Measurements from ENCODE around the gene CRK. TPM values are rescaled to one million over a fixed set of nuclear protein-coding genes. Genes with fewer than 3 reads are reported as not detected.
"Not testable (repeated sequence)": the region's sequence is repeated elsewhere in the genome, so short reads cannot be mapped to it uniquely, and the experiment has no call there.

The CRK gene
- total RNA-seq, 3 donors from 2014 or later (not counting 1 experiment from before 2014, with no cell fraction given): 15.9 to 19.6 (median 16.7) TPM

DNA sequence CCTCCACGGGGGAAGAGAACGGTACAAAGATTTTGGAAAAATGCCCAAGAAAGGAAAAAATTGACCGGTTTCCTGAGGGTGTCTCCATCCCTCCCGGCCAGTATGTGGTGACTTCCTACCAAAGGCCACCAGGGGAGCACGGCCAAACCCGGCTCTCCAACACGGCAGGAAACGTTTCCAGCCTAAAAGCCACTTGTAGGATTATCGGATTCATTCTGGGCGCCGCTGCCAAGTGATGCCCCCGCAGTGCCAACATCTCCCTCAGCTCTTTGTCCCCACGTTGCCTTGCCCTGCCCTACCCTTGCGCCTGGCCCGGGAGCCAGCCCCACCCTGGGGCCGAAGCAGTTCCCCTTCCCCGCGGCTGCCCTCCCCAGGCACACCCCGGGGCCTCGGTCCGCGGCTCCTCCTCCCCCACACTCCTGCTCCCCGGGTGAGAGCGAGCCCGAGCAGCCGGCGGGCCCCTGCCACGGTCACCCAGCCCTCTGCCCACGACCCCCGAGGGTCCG is 688 bp downstream of the CRK start:
- H3K36me3 ChIP-seq (ENCODE audit: control insufficient read depth, insufficient read depth, low read length): no peaks in the 10 kb centered on the region
- Mint-ChIP-seq H3K27me3 (ENCODE audit: low read depth in 2 of 2) (peaks cover 10 to 17% of the 10 kb centered on the region in 2 donors), H3K36me3 (no peaks in the 10 kb centered on the region), H3K4me1 (peaks cover 22 to 34% of the 10 kb centered on the region in 2 donors), H3K27ac (peak overlapping the region; percentile 77 to 81), H3K9me3 (no peaks in the 10 kb centered on the region), H3K4me3 (peak overlapping the region; percentile 89)
- H3K9me3 ChIP-seq (ENCODE audit: control insufficient read depth, insufficient read depth, low read length): no peaks in the 10 kb centered on the region
- peak; percentile 10 for TF ChIP-seq CTCF (IDR thresholded peaks at IDR 0.05)
- DNase-seq (peak; percentile 43 to 60), ATAC-seq (peak; percentile 3 to 30 (median 16))
- intact Hi-C loops (cut with micrococcal nuclease): loop anchor here (5.0 kb wide), 1 partner anchor 37 kb away; the partner anchor contains the start of gene MYO1C
- H3K4me1 ChIP-seq (ENCODE audit: control insufficient read depth, insufficient read depth, low read length): peaks cover 26% of the 10 kb centered on the region
- H3K27me3 ChIP-seq (ENCODE audit: control insufficient read depth, insufficient read depth, low read length): peaks cover 13% of the 10 kb centered on the region
- WGBS (ENCODE audit: insufficient coverage): 0% methylated on average over 31 of the region's 31 CpGs
- peak overlapping the region; percentile 96 for H3K27ac ChIP-seq (ENCODE audit: low read length)
- peak overlapping the region; percentile 90 for H3K4me3 ChIP-seq (ENCODE audit: low read length)

- no peak overlapping the region for H3K4me3 ChIP-seq (ENCODE audit: low read length)
Measured at GRCh38 chr17:1454541-1454940, 1.5 kb downstream of the CRK start.

DNA sequence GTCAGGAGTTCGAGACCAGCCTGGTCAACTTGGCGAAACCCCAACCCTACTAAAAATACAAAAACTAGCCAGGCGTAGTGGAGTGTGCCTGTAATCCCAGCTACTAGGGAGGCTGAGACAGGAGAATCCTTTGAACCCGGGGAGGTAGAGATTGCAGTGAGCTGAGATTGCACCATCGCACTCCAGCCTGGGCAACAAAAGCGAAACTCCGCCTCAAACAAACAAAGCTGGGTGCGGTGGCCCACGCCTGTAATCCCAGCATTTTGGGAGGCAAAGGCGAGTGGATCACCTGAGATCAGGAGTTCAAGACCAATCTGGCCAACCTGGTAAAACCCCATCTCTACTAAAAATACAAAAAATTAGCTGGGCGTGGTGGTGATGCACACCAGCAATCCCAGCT is 2.3 kb downstream of the CRK start:
- H3K9me3 Mint-ChIP-seq; H3K36me3 ChIP-seq (ENCODE audit: control insufficient read depth, insufficient read depth, low read length); DNase-seq; H3K9me3 ChIP-seq (ENCODE audit: control insufficient read depth, insufficient read depth, low read length); H3K27me3 Mint-ChIP-seq (ENCODE audit: low read depth in 2 of 2); H3K4me3 ChIP-seq (ENCODE audit: low read length); H3K27ac ChIP-seq (ENCODE audit: low read length); H3K36me3 Mint-ChIP-seq; ATAC-seq; intact Hi-C loops (cut with micrococcal nuclease); H3K27me3 ChIP-seq (ENCODE audit: control insufficient read depth, insufficient read depth, low read length): not testable (repeated sequence)
- WGBS (ENCODE audit: insufficient coverage): 94% methylated on average over 11 of the region's 11 CpGs
- peak overlapping the region; percentile 53 for H3K4me3 Mint-ChIP-seq
- H3K4me1 Mint-ChIP-seq: peaks cover 32 to 45% of the 10 kb centered on the region in 2 donors
- peak overlapping the region in 1 of 2 donors; percentile 9 for H3K27ac Mint-ChIP-seq
- peaks cover 30% of the 10 kb centered on the region for H3K4me1 ChIP-seq (ENCODE audit: control insufficient read depth, insufficient read depth, low read length)

More at GRCh38 chr17:1454541-1454940, 1.5 kb downstream of the CRK start:
- Histone ChIP-seq H3K9me3 (ENCODE audit: control insufficient read depth, insufficient read depth, low read length) (no peaks in the 10 kb centered on the region), H3K36me3 (ENCODE audit: control insufficient read depth, insufficient read depth, low read length) (no peaks in the 10 kb centered on the region), H3K27me3 (ENCODE audit: control insufficient read depth, insufficient read depth, low read length) (peaks cover 6% of the 10 kb centered on the region), H3K4me1 (ENCODE audit: control insufficient read depth, insufficient read depth, low read length) (peaks cover 26% of the 10 kb centered on the region), H3K27ac (ENCODE audit: low read length) (no peak overlapping the region)
- Mint-ChIP-seq H3K4me3 (peak overlapping the region; percentile 89), H3K9me3 (no peaks in the 10 kb centered on the region), H3K4me1 (peaks cover 24 to 36% of the 10 kb centered on the region in 2 donors), H3K27ac (peak overlapping the region; percentile 77 to 81), H3K27me3 (ENCODE audit: low read depth in 2 of 2) (peaks cover 5 to 9% of the 10 kb centered on the region in 2 donors), H3K36me3 (no peaks in the 10 kb centered on the region)
- ATAC-seq: no peak
- peak in 1 of 2 donors; percentile 19 for DNase-seq
- 87% methylated on average over 9 of the region's 9 CpGs for WGBS (ENCODE audit: insufficient coverage)
- TF ChIP-seq CTCF (IDR thresholded peaks at IDR 0.05): no peak
- intact Hi-C loops (cut with micrococcal nuclease): no loop called here

GRCh38 chr17:1452836-1453235 is 3.2 kb downstream of the CRK start:
- Histone ChIP-seq H3K4me1 (ENCODE audit: control insufficient read depth, insufficient read depth, low read length) (peaks cover 37% of the 10 kb centered on the region), H3K27ac (ENCODE audit: low read length) (no peak overlapping the region), H3K36me3 (ENCODE audit: control insufficient read depth, insufficient read depth, low read length) (no peaks in the 10 kb centered on the region), H3K9me3 (ENCODE audit: control insufficient read depth, insufficient read depth, low read length) (no peaks in the 10 kb centered on the region), H3K4me3 (ENCODE audit: low read length) (no peak overlapping the region), H3K27me3 (ENCODE audit: control insufficient read depth, insufficient read depth, low read length) (peaks cover 3% of the 10 kb centered on the region)
- intact Hi-C loops (cut with micrococcal nuclease): no loop called here
- no peak overlapping the region for H3K4me3 Mint-ChIP-seq
- H3K4me1 Mint-ChIP-seq: peaks cover 33 to 47% of the 10 kb centered on the region in 2 donors
- H3K36me3 Mint-ChIP-seq: no peaks in the 10 kb centered on the region
- no peaks in the 10 kb centered on the region for H3K9me3 Mint-ChIP-seq
- TF ChIP-seq CTCF (IDR thresholded peaks at IDR 0.05): no peak
- WGBS (ENCODE audit: insufficient coverage): 92% methylated on average over 4 of the region's 5 CpGs
- DNase-seq (no peak), ATAC-seq (no peak)
- H3K27me3 Mint-ChIP-seq (ENCODE audit: low read depth in 2 of 2): peaks cover 5 to 6% of the 10 kb centered on the region in 2 donors
- H3K27ac Mint-ChIP-seq: peak overlapping the region; percentile 9 to 27

DNA sequence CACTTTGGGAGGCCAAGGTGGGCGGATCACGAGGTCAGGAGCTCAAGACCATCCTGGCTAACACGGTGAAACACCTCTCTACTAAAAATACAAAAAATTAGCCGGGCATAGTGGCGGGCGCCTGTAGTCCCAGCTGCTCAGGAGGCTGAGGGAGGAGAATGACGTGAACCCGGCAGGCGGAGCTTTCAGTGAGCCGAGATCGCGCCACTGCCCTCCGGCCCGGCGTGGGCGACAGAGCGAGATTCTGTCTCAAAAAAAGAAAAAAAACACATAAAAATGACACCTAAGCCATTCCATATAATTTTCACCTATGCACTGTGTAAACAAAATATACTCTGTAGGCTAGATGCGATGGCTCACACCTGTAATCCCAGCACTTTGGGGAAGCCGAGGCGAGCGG is 5.8 kb downstream of the CRK start:
- H3K27ac ChIP-seq (ENCODE audit: low read length); DNase-seq; H3K27me3 Mint-ChIP-seq (ENCODE audit: low read depth in 2 of 2); H3K36me3 Mint-ChIP-seq; H3K4me3 Mint-ChIP-seq; H3K9me3 Mint-ChIP-seq; intact Hi-C loops (cut with micrococcal nuclease); H3K27me3 ChIP-seq (ENCODE audit: control insufficient read depth, insufficient read depth, low read length); H3K27ac Mint-ChIP-seq; H3K4me3 ChIP-seq (ENCODE audit: low read length); H3K36me3 ChIP-seq (ENCODE audit: control insufficient read depth, insufficient read depth, low read length); ATAC-seq; H3K9me3 ChIP-seq (ENCODE audit: control insufficient read depth, insufficient read depth, low read length): not testable (repeated sequence)
- peaks cover 46 to 64% of the 10 kb centered on the region in 2 donors for H3K4me1 Mint-ChIP-seq
- whole genome bisulfite sequencing (ENCODE audit: insufficient coverage): 96% methylated on average over 18 of the region's 21 CpGs
- H3K4me1 ChIP-seq (ENCODE audit: control insufficient read depth, insufficient read depth, low read length): peaks cover 33% of the 10 kb centered on the region
